Immature natural killer cell (primary cell): ENCODE results near the gene HTR2B. TPM values are rescaled to one million over a fixed set of nuclear protein-coding genes. Genes with fewer than 3 reads are reported as not detected.
"Not testable (repeated sequence)": the region's sequence is repeated elsewhere in the genome, so short reads cannot be mapped to it uniquely, and the experiment has no call there.

Source experiments
- DNase-seq, 3 donors: peaks; one replicate each; pipeline ENCODE4 v3.0.0; 2022; ENCODE audit warnings: mixed read lengths in 1 of 3
- H3K27ac Mint-ChIP-seq, 6 donors: one replicate each; pipeline ENCODE4 v1.8.0; 2020; ENCODE audit warnings: mixed read lengths in 6 of 6, mild to moderate bottlenecking in 5 of 6, inconsistent platforms in 4 of 6, moderate library complexity in 3 of 6
- H3K27me3 Mint-ChIP-seq, 3 donors: one replicate each; pipeline ENCODE4 v1.8.0; 2020 to 2021; ENCODE audit warnings: low read depth in 3 of 3, mild to moderate bottlenecking in 3 of 3, mixed read lengths in 3 of 3, moderate library complexity in 3 of 3, inconsistent platforms in 1 of 3
- H3K36me3 Mint-ChIP-seq, 3 donors: one replicate each; pipeline ENCODE4 v1.8.0; 2020; ENCODE audit warnings: mixed read lengths in 3 of 3, inconsistent platforms in 2 of 3, mild to moderate bottlenecking in 2 of 3
- H3K4me1 Mint-ChIP-seq, 2 donors: one replicate each; pipeline ENCODE4 v1.8.0; 2020; ENCODE audit warnings: inconsistent platforms in 2 of 2, mild to moderate bottlenecking in 2 of 2, mixed read lengths in 2 of 2, moderate library complexity in 1 of 2
- H3K4me3 Mint-ChIP-seq, 5 donors: one replicate each; pipeline ENCODE4 v1.8.0; 2020; ENCODE audit warnings: mild to moderate bottlenecking in 5 of 5, mixed read lengths in 5 of 5, inconsistent platforms in 3 of 5, moderate library complexity in 3 of 5
- H3K9me3 Mint-ChIP-seq, 6 donors: one replicate each; pipeline ENCODE4 v1.8.0; 2020; ENCODE audit warnings: mild to moderate bottlenecking in 6 of 6, mixed read lengths in 6 of 6, inconsistent platforms in 4 of 6, moderate library complexity in 3 of 6
- polyA plus RNA-seq, 3 donors: library from polyadenylated mRNA; unstranded; fragments of 300-500 nt; fragmentation: Illumina TruSeq; gene quantifications; one replicate each; pipeline ENCODE4 v1.2.3, GENCODE V29; 2021

Gene HTR2B
- polyA plus RNA-seq, 3 donors from 2014 or later = 0.10 TPM; not detected in 2

DNA sequence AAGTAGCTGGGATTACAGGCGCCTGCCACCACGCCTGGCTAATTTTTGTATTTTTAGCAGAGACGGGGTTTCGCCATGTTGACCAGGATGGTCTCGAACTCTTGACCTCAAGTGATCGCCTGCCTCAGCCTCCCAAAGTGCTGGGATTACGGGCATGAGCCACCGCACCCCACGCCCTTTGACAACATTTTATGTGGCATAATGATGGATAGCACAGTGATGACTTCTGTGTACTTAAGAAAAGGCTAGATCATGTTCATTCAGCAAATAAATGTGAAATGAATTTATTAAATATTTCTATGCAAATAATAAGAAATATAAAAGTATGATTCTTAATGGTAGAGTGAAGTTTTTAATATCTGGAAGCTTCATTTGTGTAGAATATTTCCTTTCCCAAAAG is 2.6 kb upstream of the HTR2B start:
- Mint-ChIP-seq H3K36me3 (no peaks in the 10 kb centered on the region), H3K4me3 (no peak overlapping the region), H3K27me3 (no peaks in the 10 kb centered on the region), H3K9me3 (no peaks in the 10 kb centered on the region), H3K4me1 (peaks cover 17 to 41% of the 10 kb centered on the region in 2 donors), H3K27ac (no peak overlapping the region)
- no peak for DNase-seq

DNA sequence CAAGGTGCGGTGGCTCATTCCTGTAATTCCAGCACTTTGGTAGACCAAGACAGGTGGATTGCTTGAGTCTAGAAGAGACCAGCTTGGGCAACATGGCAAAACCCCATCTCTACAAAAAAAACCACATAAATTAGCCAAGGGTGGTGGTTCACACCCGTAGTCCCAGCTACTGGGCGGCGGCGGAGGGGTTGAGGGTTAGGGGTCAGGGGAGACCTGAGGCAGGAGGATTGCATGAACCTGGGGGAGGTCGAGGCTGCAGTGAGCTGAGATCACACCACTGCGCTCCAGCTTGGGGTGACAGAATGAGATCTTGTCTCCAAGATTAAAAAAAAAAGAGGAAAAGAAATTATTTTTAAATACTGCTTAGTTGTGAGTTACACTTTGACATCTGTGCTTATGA is 1.3 kb upstream of the HTR2B start:
- Mint-ChIP-seq H3K4me3 (no peak overlapping the region), H3K27ac (no peak overlapping the region), H3K36me3 (no peaks in the 10 kb centered on the region), H3K9me3 (no peaks in the 10 kb centered on the region), H3K4me1 (peaks cover 17 to 41% of the 10 kb centered on the region in 2 donors), H3K27me3 (no peaks in the 10 kb centered on the region)
- DNase-seq = no peak

DNA sequence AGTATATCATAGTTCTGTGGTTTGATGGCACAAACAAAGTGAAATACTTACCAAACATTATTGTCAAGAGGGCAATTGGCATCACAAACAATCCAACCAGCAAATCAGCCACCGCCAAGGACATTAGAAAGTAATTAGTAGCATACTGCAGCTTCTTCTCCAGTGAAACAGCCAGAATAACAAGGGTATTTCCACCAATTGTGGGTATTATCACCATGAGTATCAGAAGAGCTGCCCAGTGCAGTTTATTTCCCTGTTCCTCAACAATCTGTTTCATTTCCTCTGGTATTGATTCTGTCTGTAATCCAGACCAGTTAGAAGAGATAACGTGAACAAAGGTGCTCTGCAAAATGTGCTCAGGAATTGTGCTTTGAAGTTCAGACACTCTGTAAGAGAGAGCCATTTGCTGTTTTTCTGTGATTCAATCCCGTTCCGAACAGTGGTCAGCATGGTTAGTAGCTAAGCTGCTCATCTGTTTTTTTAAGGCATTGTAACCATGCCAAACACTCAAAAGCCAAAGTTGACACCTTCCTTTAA is 1.4 kb downstream of the HTR2B start:
- peak overlapping the region in 1 of 6 donors; percentile 11 for H3K27ac Mint-ChIP-seq
- H3K4me1 Mint-ChIP-seq = peaks cover 17 to 39% of the 10 kb centered on the region in 2 donors
- no peak overlapping the region for H3K4me3 Mint-ChIP-seq

DNA sequence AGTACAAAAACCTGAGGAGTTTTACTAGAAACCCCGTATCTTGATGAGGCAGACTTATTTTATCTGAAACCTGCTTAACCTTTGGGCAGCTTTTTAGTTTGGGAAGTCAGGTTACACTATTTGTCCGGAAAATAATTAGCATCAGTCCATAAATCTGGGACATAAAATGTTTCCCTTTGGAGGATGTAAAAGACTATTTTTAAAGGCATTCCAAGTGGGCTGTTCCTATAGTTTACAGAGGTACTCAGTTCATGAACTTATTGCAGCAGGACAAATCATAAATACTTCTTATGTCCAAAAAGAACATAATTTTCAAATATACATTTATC is 6.3 kb downstream of the HTR2B start:
- no peaks in the 10 kb centered on the region for H3K27me3 Mint-ChIP-seq
- H3K4me3 Mint-ChIP-seq = no peak overlapping the region
- H3K9me3 Mint-ChIP-seq = no peaks in the 10 kb centered on the region
- no peak for DNase-seq
- peaks cover 4 to 6% of the 10 kb centered on the region in 2 donors for H3K4me1 Mint-ChIP-seq
- no peak overlapping the region for H3K27ac Mint-ChIP-seq
- peaks cover 4 to 14% (median 8%) of the 10 kb centered on the region in 3 donors for H3K36me3 Mint-ChIP-seq

More for the DNA sequence above, 1.4 kb downstream of the HTR2B start:
- Mint-ChIP-seq H3K27me3 (no peaks in the 10 kb centered on the region), H3K9me3 (no peaks in the 10 kb centered on the region), H3K36me3 (peaks cover 3 to 8% (median 4%) of the 10 kb centered on the region in 3 donors)
- DNase-seq = no peak

DNA sequence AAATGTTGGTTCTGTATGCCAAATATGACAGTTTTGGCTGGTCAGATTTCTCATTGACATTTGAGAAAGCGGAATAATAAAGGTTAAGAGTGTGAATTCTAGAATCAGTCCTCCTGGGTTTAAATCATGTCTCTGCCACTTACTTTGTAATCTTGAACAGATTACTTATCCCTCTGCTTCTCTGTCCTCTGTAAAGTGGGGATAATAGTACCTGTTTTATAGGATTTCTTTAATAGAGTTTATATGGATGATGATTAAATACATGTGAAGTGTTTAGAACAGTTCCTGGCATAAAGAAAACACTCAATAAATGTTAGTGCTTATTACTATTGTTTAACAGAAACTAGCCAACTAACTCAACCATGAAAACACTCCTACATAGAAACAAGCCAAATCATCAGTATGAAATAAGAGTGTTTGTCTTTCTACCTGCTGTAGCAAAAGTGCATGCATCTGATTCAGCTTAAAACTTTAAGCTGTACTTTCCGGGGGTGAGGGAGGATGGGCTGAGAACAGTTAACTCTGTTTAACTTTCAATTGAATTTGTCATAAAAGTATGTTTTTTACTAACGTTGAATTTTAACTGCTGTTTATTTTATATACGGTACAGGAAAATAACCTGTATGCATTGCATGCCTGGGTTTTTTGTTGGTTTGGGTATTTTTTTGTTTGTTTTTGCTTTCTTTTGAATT is 6.8 kb downstream of the HTR2B start:
- Mint-ChIP-seq H3K27me3 (no peaks in the 10 kb centered on the region), H3K27ac (no peak overlapping the region), H3K4me1 (peaks cover 0 to 1% of the 10 kb centered on the region in 2 donors), H3K36me3 (peaks cover 4 to 14% (median 8%) of the 10 kb centered on the region in 3 donors), H3K4me3 (no peak overlapping the region), H3K9me3 (no peaks in the 10 kb centered on the region)
- DNase-seq = no peak

DNA sequence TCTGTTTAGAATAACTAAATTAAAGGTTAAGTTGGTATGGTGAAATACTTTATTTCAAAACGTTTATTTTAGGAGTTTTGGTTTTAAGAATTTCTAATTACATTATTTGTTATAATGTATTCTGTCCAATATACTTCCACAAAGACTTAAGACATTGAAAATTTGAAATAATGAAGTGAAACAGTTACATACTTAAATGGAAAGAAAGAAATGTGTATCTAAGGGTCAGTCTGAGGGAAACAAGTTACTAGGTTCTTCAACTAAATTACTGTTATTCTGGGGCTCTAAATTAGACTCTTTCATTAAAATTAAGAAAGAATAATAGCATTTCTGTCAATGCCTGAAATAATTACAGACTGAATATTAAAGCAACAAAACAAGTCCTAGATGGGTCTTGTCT is 7.7 kb downstream of the HTR2B start:
- DNase-seq = no peak
- Mint-ChIP-seq H3K4me1 (no peaks in the 10 kb centered on the region), H3K27me3 (no peaks in the 10 kb centered on the region), H3K4me3 (no peak overlapping the region), H3K27ac (no peak overlapping the region), H3K9me3 (no peaks in the 10 kb centered on the region), H3K36me3 (peaks cover 9 to 17% (median 13%) of the 10 kb centered on the region in 3 donors)

DNA sequence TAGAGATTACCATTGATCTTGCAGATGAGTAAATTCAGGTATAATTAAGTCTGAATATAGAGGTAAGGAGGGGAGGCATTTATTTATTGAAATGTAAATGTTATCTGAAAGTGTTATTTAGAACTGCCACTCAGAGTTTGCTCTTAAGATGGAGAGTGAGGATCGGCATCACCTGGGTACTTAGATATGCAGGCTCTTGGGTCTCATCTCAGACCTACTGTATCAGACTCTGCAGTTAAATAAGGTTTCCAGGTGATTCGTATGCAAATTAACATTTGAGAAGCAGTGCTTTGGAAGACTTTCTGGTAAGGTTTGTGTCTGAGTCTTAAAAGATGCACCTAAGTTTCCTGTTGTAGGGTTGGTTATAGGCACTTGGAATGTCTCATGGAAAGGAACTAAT is 9.2 kb downstream of the HTR2B start:
- Mint-ChIP-seq H3K27ac (no peak overlapping the region), H3K36me3 (peaks cover 12 to 25% (median 21%) of the 10 kb centered on the region in 3 donors), H3K27me3 (peaks cover 0 to 1% (median 0%) of the 10 kb centered on the region in 3 donors), H3K4me1 (peaks cover 0 to 2% of the 10 kb centered on the region in 2 donors), H3K4me3 (no peak overlapping the region), H3K9me3 (no peaks in the 10 kb centered on the region)
- no peak for DNase-seq

DNA sequence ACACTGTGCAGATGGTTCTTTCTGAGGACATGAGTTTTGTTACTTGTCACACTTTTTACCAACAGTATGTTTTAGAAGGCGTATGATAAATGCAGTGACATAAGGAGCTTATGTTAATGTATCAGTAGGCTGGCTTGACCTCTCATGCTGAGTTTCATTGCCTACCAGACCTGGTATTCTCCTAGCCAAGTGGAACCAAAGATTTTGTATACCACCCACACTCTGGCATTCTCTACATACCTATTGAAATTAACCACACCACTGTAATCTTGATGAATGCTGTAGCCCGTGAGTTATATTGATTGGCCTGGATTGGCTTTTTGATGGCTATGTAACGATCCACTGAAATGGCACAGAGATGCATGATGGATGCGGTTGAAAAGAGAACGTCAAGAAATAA is 11.4 kb downstream of the HTR2B start:
- peaks cover 0 to 1% (median 0%) of the 10 kb centered on the region in 3 donors for H3K27me3 Mint-ChIP-seq

DNA sequence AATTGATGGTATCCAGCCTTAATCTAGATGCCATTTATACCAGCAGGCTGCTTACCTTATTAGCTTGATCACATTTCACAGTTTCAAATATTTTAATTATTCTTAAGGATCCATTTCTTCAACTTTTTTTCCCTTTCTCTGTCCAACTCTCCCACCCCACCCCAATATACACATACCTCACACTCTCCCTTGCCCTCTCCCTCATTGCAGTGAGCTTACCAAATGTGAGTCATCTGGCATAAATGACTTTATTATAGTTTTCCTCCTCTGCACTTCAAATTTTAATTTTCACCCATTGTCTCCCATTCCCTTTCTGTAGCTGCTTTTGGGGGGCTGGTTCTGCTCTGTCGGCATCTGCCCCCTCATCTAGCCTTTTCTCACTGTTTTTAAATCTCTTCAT is 12.9 kb downstream of the HTR2B start:
- DNase-seq = no peak
- no peak overlapping the region for H3K4me3 Mint-ChIP-seq
- H3K27me3 Mint-ChIP-seq = peaks cover 0 to 1% (median 0%) of the 10 kb centered on the region in 3 donors
- peak overlapping the region in 2 of 6 donors; percentile 8 to 74 for H3K27ac Mint-ChIP-seq
- peaks cover 13 to 36% (median 16%) of the 10 kb centered on the region in 3 donors for H3K36me3 Mint-ChIP-seq
- H3K9me3 Mint-ChIP-seq = no peaks in the 10 kb centered on the region
- H3K4me1 Mint-ChIP-seq = peaks cover 0 to 2% of the 10 kb centered on the region in 2 donors

More for the DNA sequence above, 11.4 kb downstream of the HTR2B start:
- Mint-ChIP-seq H3K4me3 (no peak overlapping the region), H3K4me1 (peaks cover 0 to 2% of the 10 kb centered on the region in 2 donors), H3K27ac (no peak overlapping the region), H3K36me3 (peaks cover 14 to 33% (median 15%) of the 10 kb centered on the region in 3 donors), H3K9me3 (no peaks in the 10 kb centered on the region)
- DNase-seq = no peak

DNA sequence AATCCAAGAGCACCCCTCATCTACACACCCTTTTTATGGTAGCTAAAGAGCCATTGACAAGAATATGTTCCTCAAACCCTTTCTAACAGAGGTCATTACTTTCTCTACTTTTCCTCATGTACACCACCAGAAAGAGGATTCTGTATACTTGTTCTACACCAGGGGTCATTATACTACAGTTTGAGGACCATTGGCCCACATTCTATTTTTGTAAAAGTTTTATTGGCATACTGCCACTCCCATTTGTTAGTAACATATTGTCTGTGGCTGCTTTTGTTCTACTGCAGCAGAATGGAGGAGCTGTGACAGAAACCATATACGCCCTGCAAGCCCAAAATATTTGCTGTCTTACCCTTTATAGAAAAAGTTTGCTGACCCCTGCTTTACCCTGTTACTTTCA is 14.3 kb downstream of the HTR2B start:
- H3K4me1 Mint-ChIP-seq = peaks cover 0 to 2% of the 10 kb centered on the region in 2 donors
- peaks cover 13 to 36% (median 16%) of the 10 kb centered on the region in 3 donors for H3K36me3 Mint-ChIP-seq
- no peak overlapping the region for H3K4me3 Mint-ChIP-seq
- H3K27me3 Mint-ChIP-seq = peaks cover 0 to 1% (median 0%) of the 10 kb centered on the region in 3 donors
- H3K9me3 Mint-ChIP-seq = no peaks in the 10 kb centered on the region
- no peak for DNase-seq
- H3K27ac Mint-ChIP-seq = peak overlapping the region in 1 of 6 donors; percentile 2

DNA sequence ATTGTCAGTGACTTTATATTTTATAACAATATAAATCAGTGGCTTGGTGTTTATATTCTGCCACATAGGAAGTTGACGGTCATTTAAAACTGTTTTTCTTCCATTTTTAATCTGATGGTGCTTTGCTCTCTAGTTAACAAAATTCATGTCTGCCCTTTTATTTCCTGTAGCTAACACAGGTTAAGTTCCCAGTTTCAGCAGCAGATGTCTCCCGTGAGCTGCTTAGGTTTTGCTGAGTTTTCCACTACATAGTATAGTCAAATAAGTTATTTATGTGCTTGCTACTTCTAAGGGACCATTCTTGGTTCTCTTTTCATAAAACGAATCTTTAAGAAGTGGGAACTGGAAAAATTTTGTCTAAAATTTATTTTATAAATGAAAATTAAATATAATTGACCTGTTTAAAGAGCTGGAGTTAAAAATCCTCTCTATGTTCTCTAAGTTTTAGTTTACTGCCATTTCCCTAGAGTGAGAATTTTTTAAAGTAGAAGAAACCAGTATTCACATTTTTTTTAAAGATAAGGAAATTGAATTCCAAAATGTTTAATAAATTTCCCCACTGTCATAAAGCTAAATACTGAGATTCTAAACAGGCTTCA is 20.6 kb downstream of the HTR2B start:
- peaks cover 0 to 4% (median 0%) of the 10 kb centered on the region in 6 donors for H3K9me3 Mint-ChIP-seq
- H3K4me3 Mint-ChIP-seq = no peak overlapping the region
- peak overlapping the region in 2 of 6 donors; percentile 8 to 61 for H3K27ac Mint-ChIP-seq
- H3K4me1 Mint-ChIP-seq = peaks cover 0 to 6% of the 10 kb centered on the region in 2 donors
- no peaks in the 10 kb centered on the region for H3K27me3 Mint-ChIP-seq
- peaks cover 15 to 26% (median 18%) of the 10 kb centered on the region in 3 donors for H3K36me3 Mint-ChIP-seq
- DNase-seq = peak; percentile 37 to 49 (median 39)

DNA sequence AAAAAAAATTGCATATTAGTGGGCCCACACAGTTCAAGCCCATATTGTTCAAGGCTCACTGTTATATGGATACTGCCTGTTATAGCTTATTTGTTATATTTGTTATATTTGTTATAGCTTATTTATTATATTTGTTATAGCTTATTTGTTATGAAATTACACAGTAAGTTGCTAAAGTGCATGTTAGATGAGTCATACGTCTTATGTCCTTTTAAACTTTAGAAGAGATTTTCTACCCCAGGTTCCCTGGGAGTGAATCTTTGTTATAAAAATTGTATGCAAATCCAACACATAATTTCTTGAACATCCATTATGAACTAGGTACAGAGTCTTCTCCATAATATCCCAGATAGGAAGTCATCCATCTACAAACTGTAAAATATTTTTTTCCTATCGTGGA is 22.1 kb downstream of the HTR2B start:
- no peaks in the 10 kb centered on the region for H3K27me3 Mint-ChIP-seq
- no peak overlapping the region for H3K4me3 Mint-ChIP-seq
- peaks cover 0 to 7% (median 4%) of the 10 kb centered on the region in 6 donors for H3K9me3 Mint-ChIP-seq
- H3K36me3 Mint-ChIP-seq = peaks cover 18 to 32% (median 28%) of the 10 kb centered on the region in 3 donors
- peaks cover 0 to 6% of the 10 kb centered on the region in 2 donors for H3K4me1 Mint-ChIP-seq
- no peak overlapping the region for H3K27ac Mint-ChIP-seq
- no peak for DNase-seq

DNA sequence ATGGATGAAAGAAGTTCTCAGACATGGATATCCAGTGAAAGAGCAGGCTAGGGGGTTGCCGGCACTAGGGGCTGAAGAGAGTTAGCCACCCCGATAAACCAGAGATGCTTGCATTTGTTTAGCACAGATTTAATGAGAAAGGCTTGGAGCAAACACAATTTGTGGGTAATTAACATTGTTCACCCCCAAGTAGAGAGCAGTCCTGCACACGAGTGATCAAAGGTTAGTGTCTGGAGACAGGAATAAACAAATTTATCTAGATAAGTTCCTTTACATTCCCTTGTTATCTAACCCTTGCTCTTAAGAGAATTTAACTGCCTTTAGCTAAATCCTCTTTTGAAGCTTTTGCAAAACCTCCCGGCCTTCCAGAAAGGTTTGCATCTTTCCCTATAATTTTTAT is 23.9 kb downstream of the HTR2B start:
- H3K9me3 Mint-ChIP-seq = peaks cover 0 to 7% (median 5%) of the 10 kb centered on the region in 6 donors
- H3K27ac Mint-ChIP-seq = no peak overlapping the region
- H3K36me3 Mint-ChIP-seq = peaks cover 18 to 45% (median 37%) of the 10 kb centered on the region in 3 donors
- DNase-seq = no peak
- no peak overlapping the region for H3K4me3 Mint-ChIP-seq
- H3K4me1 Mint-ChIP-seq = peaks cover 0 to 6% of the 10 kb centered on the region in 2 donors
- no peaks in the 10 kb centered on the region for H3K27me3 Mint-ChIP-seq

DNA sequence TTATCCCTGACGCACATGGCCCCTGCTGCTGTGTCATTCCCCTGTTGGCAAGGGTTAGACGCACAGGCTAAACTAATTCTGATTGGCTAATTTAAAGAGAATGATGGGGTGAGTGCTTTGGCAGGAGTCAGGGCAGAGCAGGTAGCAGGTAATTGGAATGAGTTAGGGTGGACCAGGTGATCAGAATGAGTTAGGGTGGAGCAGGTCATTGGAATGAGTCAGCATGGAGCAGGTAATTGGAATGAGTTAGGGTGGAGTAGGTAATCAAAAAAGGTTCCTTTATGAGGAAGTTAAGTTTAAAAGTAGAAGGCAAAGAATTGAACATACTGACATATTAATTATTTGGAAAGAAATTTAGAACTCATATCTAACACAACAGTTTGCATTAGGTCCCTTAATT is 24.5 kb downstream of the HTR2B start:
- peak overlapping the region in 1 of 6 donors; percentile 57 for H3K27ac Mint-ChIP-seq

More for the DNA sequence above, 24.5 kb downstream of the HTR2B start:
- H3K36me3 Mint-ChIP-seq = peaks cover 18 to 49% (median 37%) of the 10 kb centered on the region in 3 donors
- H3K27me3 Mint-ChIP-seq, H3K9me3 Mint-ChIP-seq, H3K4me1 Mint-ChIP-seq, H3K4me3 Mint-ChIP-seq, DNase-seq: not testable (repeated sequence)
